HEK293T (cell line): Measurements from ENCODE around the gene CCNJ.

Source experiments
- ARNT ChIP-seq: fragments of 450-650 bp; IDR thresholded peaks from 2 replicates; pipeline ENCODE4 v1.6.1; 2017; ENCODE audit warnings: mild to moderate bottlenecking
- BHLHE40 ChIP-seq: fragments of 450-650 bp; IDR thresholded peaks from 2 replicates; pipeline ENCODE4 v1.6.1; 2016; ENCODE audit warnings: mild to moderate bottlenecking, moderate library complexity, borderline replicate concordance
- ELF4 ChIP-seq: fragments of 450-650 bp; IDR thresholded peaks from 2 replicates; pipeline ENCODE4 v1.6.1; 2017; ENCODE audit warnings: antibody characterized with exemption
- FOXA1 ChIP-seq: fragments of 450-650 bp; IDR thresholded peaks from 2 replicates; pipeline ENCODE4 v1.6.1; 2016; ENCODE audit warnings: mild to moderate bottlenecking
- FOXK2 ChIP-seq: fragments of 450-650 bp; IDR thresholded peaks from 2 replicates; pipeline ENCODE4 v1.6.1; 2016; ENCODE audit warnings: mild to moderate bottlenecking
- FOXM1 ChIP-seq: fragments of 450-650 bp; IDR thresholded peaks from 2 replicates; pipeline ENCODE4 v1.6.1; 2017; ENCODE audit warnings: mild to moderate bottlenecking, borderline replicate concordance
- HDGF ChIP-seq: fragments of 450-650 bp; IDR thresholded peaks from 2 replicates; pipeline ENCODE4 v1.6.1; 2017; ENCODE audit warnings: antibody characterized with exemption, borderline replicate concordance
- LEF1 ChIP-seq: fragments of 450-650 bp; IDR thresholded peaks from 2 replicates; pipeline ENCODE4 v1.6.1; 2017; ENCODE audit warnings: mild to moderate bottlenecking, borderline replicate concordance
- NFRKB ChIP-seq: fragments of 450-650 bp; IDR thresholded peaks from 2 replicates; pipeline ENCODE4 v1.6.1; 2016; ENCODE audit warnings: mild to moderate bottlenecking, moderate library complexity
- PKNOX1 ChIP-seq: fragments of 450-650 bp; IDR thresholded peaks from 2 replicates; pipeline ENCODE4 v1.6.1; 2016
- SP1 ChIP-seq: fragments of 450-650 bp; IDR thresholded peaks from 2 replicates; pipeline ENCODE4 v1.6.1; 2017
- SUZ12 ChIP-seq: fragments of 450-650 bp; IDR thresholded peaks from 2 replicates; pipeline ENCODE4 v1.6.1; 2016; ENCODE audit warnings: mild to moderate bottlenecking
- ZNF384 ChIP-seq: fragments of 450-650 bp; IDR thresholded peaks from 2 replicates; pipeline ENCODE4 v1.6.1; 2016

- no peak for TF ChIP-seq BHLHE40
- TF ChIP-seq FOXK2 = no peak
- no peak for TF ChIP-seq FOXM1
- TF ChIP-seq PKNOX1 = no peak
- TF ChIP-seq FOXA1 = no peak
- no peak for TF ChIP-seq ZNF384
- TF ChIP-seq SUZ12 = no peak
- no peak for TF ChIP-seq LEF1
- TF ChIP-seq ARNT = no peak
- no peak for TF ChIP-seq SP1
- no peak for TF ChIP-seq NFRKB
- TF ChIP-seq ELF4 = no peak
- no peak for TF ChIP-seq HDGF
Observed at GRCh38 chr10:96097865-96098264, 54.5 kb downstream of the CCNJ start.
